ENCODE measurements around the gene RNF26.

DNA sequence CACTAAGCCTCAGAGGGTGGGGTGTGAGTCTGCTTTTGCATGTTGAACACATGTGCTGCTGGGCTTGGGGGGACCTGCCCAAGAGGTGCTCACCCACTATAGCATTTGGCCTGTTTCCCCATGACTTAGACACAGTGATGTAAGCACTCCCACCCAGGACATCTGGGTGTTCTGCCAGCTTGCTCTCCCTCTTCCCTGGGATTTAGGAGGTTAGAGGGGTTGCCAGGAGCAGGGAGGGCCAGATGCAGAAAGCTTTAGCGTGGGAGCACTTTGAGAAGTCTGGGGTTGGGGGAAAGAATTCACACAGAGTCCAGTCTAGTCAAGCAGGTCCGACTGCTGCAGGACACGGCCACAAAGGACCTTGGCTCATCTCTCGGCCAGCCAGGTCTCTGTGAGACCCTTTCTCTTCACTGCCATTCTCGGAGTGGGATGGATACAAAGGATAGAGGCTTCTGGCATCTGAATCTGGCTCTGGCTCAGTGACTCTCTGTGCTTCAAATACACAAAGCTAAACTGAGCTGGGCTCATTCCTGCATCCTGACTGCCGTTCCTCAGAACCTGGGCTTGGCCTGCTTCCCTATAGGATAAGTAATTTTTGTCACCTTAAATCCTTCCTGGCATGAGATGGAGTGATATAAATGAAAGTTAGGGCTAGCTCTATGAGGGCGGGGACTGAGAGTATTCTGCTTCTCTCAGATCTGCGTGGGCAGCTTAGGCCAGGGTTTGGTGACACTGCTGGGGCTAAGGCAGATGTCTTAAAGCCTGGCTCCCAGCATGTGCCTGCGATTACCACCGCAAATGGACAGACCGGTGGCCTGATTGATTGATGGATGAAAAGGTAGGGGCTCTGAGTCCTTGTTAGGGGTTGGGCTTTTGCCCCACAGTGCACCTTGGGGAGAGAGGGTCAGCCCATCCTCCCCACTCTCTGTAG, 32.6 kb downstream of the RNF26 start:
- TF ChIP-seq CTCF (IDR thresholded peaks at IDR 0.05) (no peak), POLR2A (IDR thresholded peaks at IDR 0.05) (no peak), EP300 (IDR thresholded peaks at IDR 0.05) (no peak)
